ENCODE measurements around the gene KNOP1. TPM values are rescaled to one million over a fixed set of nuclear protein-coding genes. Genes with fewer than 3 reads are reported as not detected.

Gene KNOP1
- total RNA-seq, 2 donors from 2014 or later: 4.1 to 5.4 TPM

GRCh38 chr16:19698480-19699465, 19.3 kb downstream of the KNOP1 start:
- H3K4me1 ChIP-seq: peaks cover 3 to 50% of the 10 kb centered on the region in 2 donors
- H3K27ac ChIP-seq: peak overlapping the region in 1 of 2 donors; percentile 73
- H3K9me3 ChIP-seq: no peaks in the 10 kb centered on the region
- DNase-seq (ENCODE audit: low spot score): no peak
- peaks cover 24% of the 10 kb centered on the region for H3K36me3 ChIP-seq
- H3K4me3 ChIP-seq: no peak overlapping the region
- no peak for TF ChIP-seq CTCF (IDR thresholded peaks at IDR 0.05)
- H3K27me3 ChIP-seq: no peaks in the 10 kb centered on the region

GRCh38 chr16:19697756-19698318, 20.2 kb downstream of the KNOP1 start:
- Histone ChIP-seq H3K4me1 (peaks cover 3 to 50% of the 10 kb centered on the region in 2 donors), H3K36me3 (peaks cover 17% of the 10 kb centered on the region), H3K27me3 (no peaks in the 10 kb centered on the region), H3K4me3 (no peak overlapping the region), H3K27ac (peak overlapping the region; percentile 73 to 79), H3K9me3 (no peaks in the 10 kb centered on the region)
- no peak for TF ChIP-seq CTCF (IDR thresholded peaks at IDR 0.05)
- no peak for DNase-seq (ENCODE audit: low spot score)

- no peaks in the 10 kb centered on the region for H3K9me3 ChIP-seq
- no peak overlapping the region for H3K4me3 ChIP-seq
- peak overlapping the region; percentile 73 to 79 for H3K27ac ChIP-seq
- DNase-seq (ENCODE audit: low spot score): no peak
- peaks cover 3 to 50% of the 10 kb centered on the region in 2 donors for H3K4me1 ChIP-seq
- no peaks in the 10 kb centered on the region for H3K27me3 ChIP-seq
- peaks cover 9% of the 10 kb centered on the region for H3K36me3 ChIP-seq
- TF ChIP-seq CTCF (IDR thresholded peaks at IDR 0.05): no peak
Measured at GRCh38 chr16:19696961-19697360, 21.1 kb downstream of the KNOP1 start.

- TF ChIP-seq CTCF (IDR thresholded peaks at IDR 0.05): no peak
- H3K9me3 ChIP-seq: no peaks in the 10 kb centered on the region
- peaks cover 3 to 53% of the 10 kb centered on the region in 2 donors for H3K4me1 ChIP-seq
- peaks cover 11% of the 10 kb centered on the region for H3K36me3 ChIP-seq
- peak; percentile 93 for DNase-seq (ENCODE audit: low spot score)
- no peak overlapping the region for H3K4me3 ChIP-seq
- H3K27me3 ChIP-seq: no peaks in the 10 kb centered on the region
- H3K27ac ChIP-seq: peak overlapping the region; percentile 73 to 79
Measured at GRCh38 chr16:19696328-19696727, 21.7 kb downstream of the KNOP1 start.

GRCh38 chr16:19694989-19695388, 23.0 kb downstream of the KNOP1 start:
- no peak for DNase-seq (ENCODE audit: low spot score)
- H3K9me3 ChIP-seq: no peaks in the 10 kb centered on the region
- no peak overlapping the region for H3K27ac ChIP-seq
- no peaks in the 10 kb centered on the region for H3K27me3 ChIP-seq
- peaks cover 3 to 57% of the 10 kb centered on the region in 2 donors for H3K4me1 ChIP-seq
- H3K4me3 ChIP-seq: no peak overlapping the region
- no peak for TF ChIP-seq CTCF (IDR thresholded peaks at IDR 0.05)
- H3K36me3 ChIP-seq: peaks cover 10% of the 10 kb centered on the region
